T-cell (primary cell): Measurements from ENCODE around the gene CDKN2B-AS1. TPM values are rescaled to one million over a fixed set of nuclear protein-coding genes. Genes with fewer than 3 reads are reported as not detected.

ENCODE experiments used
- ATAC-seq, 4 experiments: fragments of 200-7000 bp in 3 of 4; fragments of 150-1000 bp in 1 of 4; cut with Tn5 transposase; replicated peaks in 1 of 4; 1 replicate in 3 of 4; 2 replicates in 1 of 4; pipeline ENCODE4 v1.10.0; 2021; ENCODE audit warnings: moderate library complexity in 3 of 4, mild to moderate bottlenecking in 2 of 4, moderate number of reproducible peaks in 1 of 4
- CTCF ChIA-PET, 2 donors: fragments of 300-600 bp; sonication (Branson Sonifier 250); formaldehyde crosslinking; loops; one replicate each; lab custom pipeline; 2022; ENCODE audit warnings: antibody characterized with exemption in 2 of 2; lab: Charles Lee
- POLR2A ChIA-PET, 2 donors: fragments of 300-600 bp; sonication (Branson Sonifier 250); formaldehyde crosslinking; loops; one replicate each; lab custom pipeline; 2022; ENCODE audit warnings: antibody characterized with exemption in 2 of 2; lab: Charles Lee
- DNase-seq, 35 experiments: peaks; one replicate each; pipeline versions ENCODE4 v3.0.0 to v3.0.0-alpha.2; 2013 to 2023
- H3K27ac ChIP-seq: one replicate; pipeline ENCODE4 v1.5.1; 2013; ENCODE audit warnings: low read length
- H3K27me3 ChIP-seq, 2 experiments: replicated peaks in 1 of 2; 1 replicate in 1 of 2; 2 replicates in 1 of 2; pipeline versions ENCODE4 v1.6.1 to v1.7.0; 2013; ENCODE audit warnings: low read length in 1 of 2, mixed read lengths in 1 of 2; ENCODE audit not compliant: control insufficient read depth in 2 of 2, insufficient read depth in 2 of 2; ENCODE audit errors: extremely low read depth in 1 of 2
- H3K36me3 ChIP-seq, 2 donors: 1 replicate in 1 of 2; 2 replicates in 1 of 2; pipeline versions ENCODE4 v1.6.1 to v1.7.0; 2013; ENCODE audit warnings: low read length in 1 of 2; ENCODE audit not compliant: control insufficient read depth in 2 of 2, insufficient read depth in 1 of 2; ENCODE audit errors: extremely low read depth in 1 of 2
- H3K4me1 ChIP-seq, 2 experiments: 1 replicate in 1 of 2; 2 replicates in 1 of 2; pipeline versions ENCODE4 v1.6.1 to v1.7.0; 2013; ENCODE audit warnings: low read length in 2 of 2, mixed read lengths in 1 of 2; ENCODE audit not compliant: insufficient read depth in 2 of 2, control insufficient read depth in 1 of 2; ENCODE audit errors: extremely low read depth in 1 of 2
- H3K4me3 ChIP-seq, 2 donors: 1 replicate in 1 of 2; 2 replicates in 1 of 2; pipeline versions ENCODE4 v1.5.1 to v1.7.0; 2013; ENCODE audit warnings: mild to moderate bottlenecking in 2 of 2, low read length in 1 of 2, moderate library complexity in 1 of 2; ENCODE audit not compliant: control insufficient read depth in 1 of 2; ENCODE audit errors: extremely low read depth in 1 of 2
- H3K9me3 ChIP-seq: 2 replicates; pipeline ENCODE4 v1.7.0; 2013
- H3K27ac Mint-ChIP-seq, 2 donors: one replicate each; pipeline ENCODE4 v1.8.0; 2020 to 2021; ENCODE audit warnings: mild to moderate bottlenecking in 2 of 2, mixed read lengths in 2 of 2
- H3K27me3 Mint-ChIP-seq, 2 donors: one replicate each; pipeline ENCODE4 v1.8.0; 2021 to 2022; ENCODE audit warnings: mixed read lengths in 2 of 2
- H3K36me3 Mint-ChIP-seq: one replicate; pipeline ENCODE4 v1.8.0; 2021; ENCODE audit warnings: mixed read lengths
- H3K4me1 Mint-ChIP-seq, 3 donors: one replicate each; pipeline ENCODE4 v1.8.0; 2020 to 2022; ENCODE audit warnings: mixed read lengths in 3 of 3, mild to moderate bottlenecking in 1 of 3
- H3K4me3 Mint-ChIP-seq, 3 donors: one replicate each; pipeline ENCODE4 v1.8.0; 2020 to 2022; ENCODE audit warnings: mild to moderate bottlenecking in 3 of 3, mixed read lengths in 3 of 3, moderate library complexity in 3 of 3
- H3K9me3 Mint-ChIP-seq, 3 donors: one replicate each; pipeline ENCODE4 v1.8.0; 2020 to 2022; ENCODE audit warnings: mixed read lengths in 3 of 3
- WGBS: methylation state at CpG from one replicate; pipeline ENCODE4 v1.1.5; 2013; ENCODE audit warnings: missing lambda C conversion rate; ENCODE audit not compliant: insufficient coverage; 5-methylcytosine and 5-hydroxymethylcytosine counted together
- total RNA-seq, 35 experiments: library from RNA in 6 of 35; stranded (reverse) in 6 of 35; fragments of 120-200 nt in 1 of 35; gene quantifications; one replicate each; pipeline versions ENCODE4 v1.2.1 to v1.2.4 and lab custom pipeline; 2013 to 2026

CDKN2B-AS1 gene
- total RNA-seq, 5 donors from 2014 or later (not counting 1 experiment from before 2014, with no cell fraction given) = 1.1 to 1.5 (median 1.4) TPM

DNA sequence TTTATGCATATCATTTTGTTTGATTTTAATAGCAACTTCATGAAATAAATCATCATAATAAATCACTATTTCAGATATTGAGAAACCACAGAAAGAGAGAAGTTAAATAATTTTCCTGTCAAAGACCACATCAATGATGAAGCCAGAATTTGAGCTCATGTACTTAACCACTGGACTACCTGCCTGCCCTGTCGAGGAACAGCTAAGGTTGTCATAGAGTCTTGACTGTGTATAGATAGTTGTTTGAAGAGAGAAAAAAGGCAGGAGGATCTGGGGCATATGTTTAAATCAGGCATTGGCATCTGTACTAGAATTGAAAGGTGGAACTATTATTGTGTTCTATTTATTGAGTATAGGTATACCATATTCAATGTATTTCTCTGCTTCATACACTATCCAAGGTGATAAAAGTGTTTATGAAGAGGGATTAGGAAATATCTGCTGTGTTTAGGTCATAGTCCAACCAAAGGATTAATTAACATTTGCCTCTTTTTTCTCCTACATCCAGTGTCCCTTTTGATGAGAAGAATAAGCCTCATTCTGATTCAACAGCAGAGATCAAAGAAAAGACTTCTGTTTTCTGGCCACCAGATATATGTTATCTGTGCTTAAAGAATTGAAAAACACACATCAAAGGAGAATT, 51.8 kb downstream of the CDKN2B-AS1 start:
- ChIA-PET POLR2A (no interaction called here), CTCF (interaction anchor here in 1 of 2 donors (1.0 kb wide), 1 partner anchor 9 kb away, joined by 4 read pairs; no protein-coding TSS in a partner anchor)
- Histone ChIP-seq H3K4me3 (no peak overlapping the region), H3K4me1 (peaks cover 0 to 18% of the 10 kb centered on the region in 2 experiments), H3K36me3 (no peaks in the 10 kb centered on the region), H3K27me3 (no peaks in the 10 kb centered on the region), H3K9me3 (no peaks in the 10 kb centered on the region), H3K27ac (no peak overlapping the region)
- DNase-seq = no peak
- peak overlapping the region in 1 of 2 donors; percentile 20 for H3K27ac Mint-ChIP-seq
- H3K9me3 Mint-ChIP-seq = no peaks in the 10 kb centered on the region
- 0% methylated on average over 1 of the region's 1 CpG for WGBS
- H3K4me3 Mint-ChIP-seq = no peak overlapping the region
- ATAC-seq = peak in 1 of 4 experiments; percentile 42
- peaks cover 24 to 42% (median 31%) of the 10 kb centered on the region in 3 donors for H3K4me1 Mint-ChIP-seq
- no peaks in the 10 kb centered on the region for H3K36me3 Mint-ChIP-seq
- peaks cover 0 to 3% of the 10 kb centered on the region in 2 donors for H3K27me3 Mint-ChIP-seq

DNA sequence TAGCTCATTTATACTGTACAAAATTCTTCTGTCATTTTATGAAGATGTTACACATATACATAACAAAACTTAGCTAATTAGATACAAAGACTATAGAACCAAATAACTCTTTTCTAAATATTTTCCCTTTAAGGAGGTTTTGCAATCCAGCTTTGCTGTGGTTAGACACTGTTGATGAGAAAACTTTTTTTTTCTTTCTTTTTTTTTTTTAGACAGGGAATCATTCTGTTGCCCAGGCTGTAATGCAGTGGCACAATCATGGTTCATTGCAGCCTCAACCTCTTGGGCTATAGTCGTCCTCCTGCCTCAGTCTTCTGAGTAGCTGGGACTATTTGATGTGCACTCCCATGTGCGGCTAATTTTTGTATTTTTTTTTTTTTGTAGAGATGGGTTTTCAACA, 53.0 kb downstream of the CDKN2B-AS1 start:
- Histone ChIP-seq H3K4me3 (no peak overlapping the region), H3K27ac (no peak overlapping the region), H3K9me3 (no peaks in the 10 kb centered on the region), H3K4me1 (peaks cover 0 to 30% of the 10 kb centered on the region in 2 experiments), H3K27me3 (no peaks in the 10 kb centered on the region), H3K36me3 (no peaks in the 10 kb centered on the region)
- peaks cover 0 to 3% of the 10 kb centered on the region in 2 donors for H3K27me3 Mint-ChIP-seq
- no peak overlapping the region for H3K4me3 Mint-ChIP-seq
- DNase-seq (no peak), ATAC-seq (no peak)
- H3K4me1 Mint-ChIP-seq = peaks cover 36 to 50% (median 40%) of the 10 kb centered on the region in 3 donors
- H3K9me3 Mint-ChIP-seq = no peaks in the 10 kb centered on the region
- WGBS = 100% methylated on average over 1 of the region's 2 CpGs
- ChIA-PET POLR2A (interaction anchor here in 1 of 2 donors (0.6 to 0.7 kb wide), 3 partner anchors 24 to 311 kb away, joined by 3 to 4 read pairs (median 4); no protein-coding TSS in a partner anchor), CTCF (interaction anchor here in 1 of 2 donors (0.9 to 1.2 kb wide), 3 partner anchors 10 to 234 kb away, joined by 3 read pairs; no protein-coding TSS in a partner anchor)
- no peaks in the 10 kb centered on the region for H3K36me3 Mint-ChIP-seq
- no peak overlapping the region for H3K27ac Mint-ChIP-seq

DNA sequence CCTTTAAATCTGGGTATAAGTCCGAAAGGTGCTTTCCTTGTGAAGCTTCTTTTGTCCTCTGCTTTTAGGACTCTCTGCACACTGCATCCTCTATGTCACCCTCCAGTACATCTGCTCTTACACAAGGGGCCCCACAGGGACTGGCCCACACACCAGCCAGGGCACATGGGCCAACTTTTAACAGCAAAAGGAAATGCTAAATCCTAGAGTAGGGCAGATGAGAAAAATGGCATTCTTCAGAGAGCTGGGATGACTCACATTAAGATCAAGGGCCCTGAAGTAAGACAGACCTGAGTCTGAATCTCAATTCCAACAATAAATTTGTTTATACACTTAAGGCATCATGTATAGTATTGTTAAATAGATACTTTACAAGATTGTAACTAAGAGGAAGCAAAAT, 54.8 kb downstream of the CDKN2B-AS1 start:
- CTCF ChIA-PET = interaction anchor here in 1 of 2 donors (0.6 to 1.2 kb wide), 3 partner anchors 10 to 908 kb away, joined by 3 to 4 read pairs (median 3); partner anchors contain the start of gene IFNW1
- DNase-seq = no peak
- peaks cover 42 to 61% (median 53%) of the 10 kb centered on the region in 3 donors for H3K4me1 Mint-ChIP-seq

DNA sequence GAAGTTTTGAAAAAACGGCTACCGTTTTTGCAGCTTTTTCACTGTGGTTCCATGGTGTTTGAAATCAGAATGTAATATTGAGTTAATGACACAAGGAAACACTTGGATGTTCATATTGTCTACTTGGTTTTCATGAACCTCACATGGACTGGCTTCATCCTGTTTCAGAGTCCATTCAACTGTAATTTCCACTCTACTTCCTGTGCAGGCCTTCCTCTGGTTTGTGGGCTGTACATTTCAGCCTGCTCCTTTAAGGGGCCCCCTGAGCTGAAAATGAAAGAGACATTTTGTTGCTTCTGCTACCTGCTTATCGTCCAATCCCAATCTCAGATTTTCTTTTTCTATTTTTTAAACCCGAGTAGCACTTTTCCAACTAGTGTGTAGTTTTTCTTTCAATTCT, 56.3 kb downstream of the CDKN2B-AS1 start:
- peaks cover 0 to 35% of the 10 kb centered on the region in 2 experiments for H3K4me1 ChIP-seq
- peaks cover 37 to 47% (median 46%) of the 10 kb centered on the region in 3 donors for H3K4me1 Mint-ChIP-seq
- peak overlapping the region; percentile 9 to 48 for H3K27ac Mint-ChIP-seq
- H3K36me3 ChIP-seq = no peaks in the 10 kb centered on the region
- H3K4me3 ChIP-seq = peak overlapping the region in 1 of 2 donors; percentile 6
- H3K27ac ChIP-seq = no peak overlapping the region
- no peaks in the 10 kb centered on the region for H3K9me3 ChIP-seq
- no peaks in the 10 kb centered on the region for H3K27me3 Mint-ChIP-seq
- no peaks in the 10 kb centered on the region for H3K36me3 Mint-ChIP-seq
- DNase-seq (peak in 2 of 35 experiments; percentile 4 to 27), ATAC-seq (peak; percentile 62 to 77 (median 70))
- H3K9me3 Mint-ChIP-seq = no peaks in the 10 kb centered on the region
- CTCF ChIA-PET = interaction anchor here in 1 of 2 donors (1.2 kb wide), 1 partner anchor 11 kb away, joined by 4 read pairs; no protein-coding TSS in a partner anchor
- 60% methylated on average over 1 of the region's 4 CpGs for WGBS
- H3K27me3 ChIP-seq = no peaks in the 10 kb centered on the region
- H3K4me3 Mint-ChIP-seq = peak overlapping the region in 2 of 3 donors; percentile 15 to 54
- POLR2A ChIA-PET = interaction anchor here in 1 of 2 donors (1.3 kb wide), 1 partner anchor 14 kb away, joined by 3 read pairs; no protein-coding TSS in a partner anchor

More for the DNA sequence above, 54.8 kb downstream of the CDKN2B-AS1 start:
- no peaks in the 10 kb centered on the region for H3K27me3 Mint-ChIP-seq
- ATAC-seq = no peak
- no peaks in the 10 kb centered on the region for H3K36me3 ChIP-seq
- H3K27ac Mint-ChIP-seq = no peak overlapping the region
- peaks cover 0 to 35% of the 10 kb centered on the region in 2 experiments for H3K4me1 ChIP-seq
- POLR2A ChIA-PET = no interaction called here
- H3K4me3 ChIP-seq = no peak overlapping the region
- H3K9me3 Mint-ChIP-seq = no peaks in the 10 kb centered on the region
- H3K9me3 ChIP-seq = no peaks in the 10 kb centered on the region
- H3K4me3 Mint-ChIP-seq = no peak overlapping the region
- H3K27me3 ChIP-seq = no peaks in the 10 kb centered on the region
- H3K27ac ChIP-seq = no peak overlapping the region
- no peaks in the 10 kb centered on the region for H3K36me3 Mint-ChIP-seq
- WGBS = no CpG with 5 or more reads among the region's 1 CpG

DNA sequence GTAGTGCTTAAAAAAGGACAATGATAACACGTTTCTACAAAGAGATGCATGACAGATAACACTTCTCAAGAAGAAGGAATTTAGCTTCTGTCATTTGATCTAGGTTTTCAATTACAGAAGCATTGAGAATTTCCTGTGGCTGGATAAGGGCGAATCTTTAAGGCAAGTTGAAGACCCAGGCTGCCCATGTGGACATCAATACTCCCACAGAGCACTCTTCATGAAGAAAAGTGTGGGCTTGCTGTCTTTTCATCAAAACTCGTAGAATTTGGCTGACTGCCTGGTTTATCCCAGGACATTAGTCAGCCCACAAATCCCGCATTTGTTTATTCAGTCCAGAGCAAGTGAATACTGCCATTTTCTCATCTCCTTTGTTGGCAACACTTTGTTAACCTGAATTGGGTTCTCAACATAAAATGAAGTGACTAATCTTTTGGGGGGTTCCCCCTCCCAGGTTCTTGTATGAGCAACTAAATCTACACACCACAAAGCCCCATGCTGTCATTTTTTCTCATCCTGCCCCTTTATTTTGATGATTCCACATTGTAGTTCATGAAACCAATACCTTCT, 57.9 kb downstream of the CDKN2B-AS1 start:
- WGBS = 70% methylated on average over 1 of the region's 4 CpGs
- POLR2A ChIA-PET = no interaction called here
- peak overlapping the region in 1 of 3 donors; percentile 16 for H3K4me3 Mint-ChIP-seq
- DNase-seq (peak in 2 of 35 experiments; percentile 5 to 9), ATAC-seq (peak; percentile 63 to 75 (median 71))
- H3K4me3 ChIP-seq = no peak overlapping the region
- no peaks in the 10 kb centered on the region for H3K9me3 Mint-ChIP-seq
- H3K4me1 Mint-ChIP-seq = peaks cover 28 to 35% (median 33%) of the 10 kb centered on the region in 3 donors
- H3K4me1 ChIP-seq = peaks cover 0 to 28% of the 10 kb centered on the region in 2 experiments
- no peaks in the 10 kb centered on the region for H3K27me3 Mint-ChIP-seq
- H3K27me3 ChIP-seq = no peaks in the 10 kb centered on the region
- no peak overlapping the region for H3K27ac ChIP-seq
- peak overlapping the region in 1 of 2 donors; percentile 17 for H3K27ac Mint-ChIP-seq
- no peaks in the 10 kb centered on the region for H3K36me3 ChIP-seq
- CTCF ChIA-PET = interaction anchor here in 1 of 2 donors (1.3 kb wide), 1 partner anchor 14 kb away, joined by 3 read pairs; no protein-coding TSS in a partner anchor
- H3K36me3 Mint-ChIP-seq = peaks cover 5% of the 10 kb centered on the region
- H3K9me3 ChIP-seq = no peaks in the 10 kb centered on the region

DNA sequence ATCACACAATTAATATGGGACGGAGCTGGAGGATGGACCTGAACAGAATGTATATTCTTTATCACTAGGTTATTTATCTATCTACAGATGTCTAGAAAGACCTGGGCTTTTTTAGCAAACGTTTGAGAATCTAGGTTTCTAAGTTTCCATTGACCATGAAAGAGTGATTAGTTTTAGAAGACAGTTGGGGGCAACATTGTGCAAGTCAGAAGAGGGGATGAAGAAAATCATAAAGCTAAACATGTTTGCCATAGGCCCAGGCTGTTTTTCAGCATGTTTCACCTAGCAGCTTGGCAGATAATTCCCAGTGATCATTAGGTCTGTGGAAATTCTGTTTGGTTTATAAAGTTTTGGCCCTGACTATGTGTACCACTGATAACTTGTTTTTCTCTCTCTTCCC, 58.6 kb downstream of the CDKN2B-AS1 start:
- Histone ChIP-seq H3K4me3 (no peak overlapping the region), H3K36me3 (no peaks in the 10 kb centered on the region), H3K9me3 (no peaks in the 10 kb centered on the region), H3K27me3 (no peaks in the 10 kb centered on the region), H3K4me1 (peaks cover 0 to 28% of the 10 kb centered on the region in 2 experiments), H3K27ac (no peak overlapping the region)
- Mint-ChIP-seq H3K4me3 (peak overlapping the region in 1 of 3 donors; percentile 16), H3K4me1 (peaks cover 28 to 35% (median 33%) of the 10 kb centered on the region in 3 donors), H3K9me3 (no peaks in the 10 kb centered on the region), H3K36me3 (peaks cover 5% of the 10 kb centered on the region), H3K27me3 (no peaks in the 10 kb centered on the region), H3K27ac (no peak overlapping the region)
- ChIA-PET CTCF (interaction anchor here in 1 of 2 donors (0.6 to 1.3 kb wide), 2 partner anchors 15 to 66 kb away, joined by 3 to 5 read pairs; no protein-coding TSS in a partner anchor), POLR2A (no interaction called here)
- no CpG with 5 or more reads among the region's 2 CpGs for WGBS
- ATAC-seq (no peak), DNase-seq (no peak)
